OCI-LY3 (cell line): ENCODE results near the gene ADAP1.

Source experiments
- CTCF ChIP-seq: fragments of 200-600, 300-600 bp; sonication (generic); IDR thresholded peaks from 2 replicates; pipeline ENCODE4 v1.5.1; 2014; ENCODE audit warnings: antibody characterized with exemption, low read length, low read depth
- EZH2phosphoT487 ChIP-seq: fragments of 200-600 bp; shearing (Covaris generic); IDR thresholded peaks from 2 replicates; pipeline ENCODE4 v1.6.1; 2018; ENCODE audit warnings: antibody characterized with exemption, mixed run types, low read depth

GRCh38 chr7:918441-919113 is 35.9 kb downstream of the ADAP1 start:
- no peak for TF ChIP-seq CTCF
- TF ChIP-seq EZH2phosphoT487, result no peak
